Camera-type eye (tissue), 1 donor: ENCODE results near the gene SUPT20HL2. TPM values are rescaled to one million over a fixed set of nuclear protein-coding genes. Genes with fewer than 3 reads are reported as not detected.

Source experiments
- total RNA-seq: library from RNA; depleted of rRNA; stranded (reverse); fragments of >200 nt; gene quantifications from one replicate; pipeline ENCODE4 v1.2.3, GENCODE V29; 2014

SUPT20HL2 gene
- total RNA-seq: not detected

DNA sequence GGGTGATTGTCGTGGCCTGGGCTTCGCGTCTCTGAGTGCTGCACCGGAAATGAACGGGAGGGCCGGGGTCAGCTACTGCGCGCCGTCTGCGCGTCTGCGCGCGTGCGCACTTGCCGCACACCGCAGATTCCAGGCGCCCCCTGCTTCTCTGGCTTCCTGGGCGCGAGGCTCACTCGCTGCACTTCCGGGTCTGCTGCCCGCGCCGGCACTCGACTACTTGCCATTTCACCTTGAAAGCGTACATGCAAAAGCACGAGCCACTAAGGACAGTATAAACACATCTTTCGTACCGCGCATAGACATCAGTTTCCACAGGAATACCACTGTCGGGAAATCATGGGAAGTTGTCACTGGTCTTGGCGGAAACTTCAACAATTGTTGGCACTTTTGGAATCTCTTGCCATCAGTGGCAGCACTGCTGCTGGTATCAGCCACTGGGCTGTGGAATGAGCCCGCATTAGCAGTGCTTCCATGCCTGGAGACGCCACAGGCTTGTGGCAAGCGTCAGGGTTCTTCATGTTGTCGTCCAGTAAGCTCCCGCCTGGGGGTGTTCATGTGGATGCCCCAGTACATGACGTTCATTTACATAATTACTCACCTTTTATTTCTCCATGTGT lies at the start of gene SUPT20HL2:
SUPT20HL2 (minus strand) TSS at position 51 of the 617 bp plus-strand sequence. CDS start 754 bp downstream, outside the sequence.

GRCh38 chrX:24360272-24360671 lies 46.4 kb upstream of the SUPT20HL2 start, which contains the start of gene SUPT20HL1:
SUPT20HL1 (plus strand) TSS chrX:24360639; CDS start chrX:24362761, 2,122 bp downstream.

Other genes starting within 250 kb of the SUPT20HL2 start
- gene ZFX, start 164.3 kb downstream of the SUPT20HL2 start, total RNA-seq: 128 TPM
- gene SUPT20HL1, start 46.6 kb upstream of the SUPT20HL2 start, total RNA-seq: not detected
- 26.1 TPM for gene PDK3, start 151.2 kb upstream of the SUPT20HL2 start, total RNA-seq